ENCODE measurements around the gene C13orf42. TPM values are rescaled to one million over a fixed set of nuclear protein-coding genes. Genes with fewer than 3 reads are reported as not detected.

C13orf42 gene
- total and polyA plus RNA-seq, 10 of the 15 experiments (the other 5 are each of a cell fraction or from before 2014, with no cell fraction given) = not detected

DNA sequence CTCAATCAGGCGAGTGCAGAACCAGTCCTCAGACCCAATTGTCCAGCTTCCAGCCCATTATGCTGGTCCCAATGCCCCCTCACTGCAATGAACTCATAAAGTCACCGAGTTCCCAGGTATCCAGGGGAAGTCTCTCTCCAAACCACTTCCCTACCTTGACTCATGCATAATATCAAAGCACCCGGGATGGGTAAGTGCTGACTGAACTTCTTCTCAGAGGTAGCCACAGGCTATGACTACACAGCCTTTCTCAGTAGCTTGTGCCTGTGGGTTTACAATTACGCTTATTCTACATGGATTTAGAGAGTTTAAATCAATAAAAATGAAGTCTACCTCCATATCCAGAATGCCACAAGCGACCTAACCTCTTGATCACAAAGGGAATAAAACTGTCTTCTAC is 1.7 kb upstream of the C13orf42 start:
- no peak overlapping the region for H3K4me2 ChIP-seq (ENCODE audit: control insufficient read depth, insufficient read depth)
- FAIRE-seq (no peak), DNase-seq (ENCODE audit: low read depth, low spot score) (no peak), ATAC-seq (no peak)
- H3K79me2 ChIP-seq (ENCODE audit: control insufficient read depth, insufficient read depth, low read length) = no peaks in the 10 kb centered on the region
- ChIA-PET CTCF (no interaction called here), POLR2A (no interaction called here), SMC1A (ENCODE audit: uncharacterized antibody, unreplicated experiment) (interaction anchor here (1.3 kb wide), 1 partner anchor 13 kb away, joined by 5 read pairs; no protein-coding TSS in a partner anchor), RAD21 (ENCODE audit: unreplicated experiment) (no interaction called here)
- TF ChIP-seq TCF7 (IDR thresholded peaks at IDR 0.05; ENCODE audit: borderline replicate concordance) (no peak), USF2 (IDR thresholded peaks at IDR 0.05; ENCODE audit: borderline replicate concordance, low read depth, low read length) (no peak), STAT3 (IDR thresholded peaks at IDR 0.05; ENCODE audit: low read depth, low read length) (no peak), WRNIP1 (IDR thresholded peaks at IDR 0.05; ENCODE audit: borderline replicate concordance, low read depth, low read length) (no peak), MTA3 (IDR thresholded peaks at IDR 0.05; ENCODE audit: borderline replicate concordance, low read length) (no peak), POLR2AphosphoS5 (IDR thresholded peaks at IDR 0.05; ENCODE audit: low read length) (no peak), SIX5 (IDR thresholded peaks at IDR 0.05; ENCODE audit: low read depth, low read length, severe bottlenecking) (no peak), NKRF (conservative IDR thresholded peaks at IDR 0.05) (no peak), GABPA (IDR thresholded peaks at IDR 0.05; ENCODE audit: low read depth) (no peak), GATAD2B (conservative IDR thresholded peaks at IDR 0.05; ENCODE audit: low read depth) (no peak)
- TF ChIP-seq, protein P1, sequence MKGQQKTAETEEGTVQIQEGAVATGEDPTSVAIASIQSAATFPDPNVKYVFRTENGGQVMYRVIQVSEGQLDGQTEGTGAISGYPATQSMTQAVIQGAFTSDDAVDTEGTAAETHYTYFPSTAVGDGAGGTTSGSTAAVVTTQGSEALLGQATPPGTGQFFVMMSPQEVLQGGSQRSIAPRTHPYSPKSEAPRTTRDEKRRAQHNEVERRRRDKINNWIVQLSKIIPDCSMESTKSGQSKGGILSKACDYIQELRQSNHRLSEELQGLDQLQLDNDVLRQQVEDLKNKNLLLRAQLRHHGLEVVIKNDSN (IDR thresholded peaks at IDR 0.05; ENCODE audit: borderline replicate concordance, extremely low read length, insufficient read depth, low read depth, low read length) = no peak
- TF ChIP-seq, protein P2, sequence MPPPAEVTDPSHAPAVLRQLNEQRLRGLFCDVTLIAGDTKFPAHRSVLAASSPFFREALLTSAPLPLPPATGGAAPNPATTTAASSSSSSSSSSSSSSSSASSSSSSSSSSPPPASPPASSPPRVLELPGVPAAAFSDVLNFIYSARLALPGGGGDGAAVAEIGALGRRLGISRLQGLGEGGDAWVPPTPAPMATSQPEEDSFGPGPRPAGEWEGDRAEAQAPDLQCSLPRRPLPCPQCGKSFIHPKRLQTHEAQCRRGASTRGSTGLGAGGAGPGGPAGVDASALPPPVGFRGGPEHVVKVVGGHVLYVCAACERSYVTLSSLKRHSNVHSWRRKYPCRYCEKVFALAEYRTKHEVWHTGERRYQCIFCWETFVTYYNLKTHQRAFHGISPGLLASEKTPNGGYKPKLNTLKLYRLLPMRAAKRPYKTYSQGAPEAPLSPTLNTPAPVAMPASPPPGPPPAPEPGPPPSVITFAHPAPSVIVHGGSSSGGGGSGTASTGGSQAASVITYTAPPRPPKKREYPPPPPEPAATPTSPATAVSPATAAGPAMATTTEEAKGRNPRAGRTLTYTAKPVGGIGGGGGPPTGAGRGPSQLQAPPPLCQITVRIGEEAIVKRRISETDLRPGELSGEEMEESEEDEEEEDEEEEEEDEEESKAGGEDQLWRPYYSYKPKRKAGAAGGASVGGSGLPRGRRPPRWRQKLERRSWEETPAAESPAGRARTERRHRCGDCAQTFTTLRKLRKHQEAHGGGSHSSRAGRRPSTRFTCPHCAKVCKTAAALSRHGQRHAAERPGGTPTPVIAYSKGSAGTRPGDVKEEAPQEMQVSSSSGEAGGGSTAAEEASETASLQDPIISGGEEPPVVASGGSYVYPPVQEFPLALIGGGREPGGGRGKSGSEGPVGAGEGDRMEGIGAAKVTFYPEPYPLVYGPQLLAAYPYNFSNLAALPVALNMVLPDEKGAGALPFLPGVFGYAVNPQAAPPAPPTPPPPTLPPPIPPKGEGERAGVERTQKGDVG (CRISPR knock-in tag; IDR thresholded peaks at IDR 0.05) = no peak
- TF ChIP-seq, protein P3, sequence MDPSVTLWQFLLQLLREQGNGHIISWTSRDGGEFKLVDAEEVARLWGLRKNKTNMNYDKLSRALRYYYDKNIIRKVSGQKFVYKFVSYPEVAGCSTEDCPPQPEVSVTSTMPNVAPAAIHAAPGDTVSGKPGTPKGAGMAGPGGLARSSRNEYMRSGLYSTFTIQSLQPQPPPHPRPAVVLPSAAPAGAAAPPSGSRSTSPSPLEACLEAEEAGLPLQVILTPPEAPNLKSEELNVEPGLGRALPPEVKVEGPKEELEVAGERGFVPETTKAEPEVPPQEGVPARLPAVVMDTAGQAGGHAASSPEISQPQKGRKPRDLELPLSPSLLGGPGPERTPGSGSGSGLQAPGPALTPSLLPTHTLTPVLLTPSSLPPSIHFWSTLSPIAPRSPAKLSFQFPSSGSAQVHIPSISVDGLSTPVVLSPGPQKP (IDR thresholded peaks at IDR 0.05; ENCODE audit: low read depth, low read length) = no peak
- BruUV-seq (replicated peaks) = no TSS peak
- H3K9me3 ChIP-seq (replicated peaks; ENCODE audit: control insufficient read depth, insufficient read depth, low read length) = no peaks in the 10 kb centered on the region
- H3K9ac ChIP-seq (ENCODE audit: control insufficient read depth, insufficient read depth, low read length) = no peak overlapping the region
- H3K27ac ChIP-seq (ENCODE audit: control insufficient read depth, insufficient read depth) = no peak overlapping the region
- no peak overlapping the region for H3K4me3 ChIP-seq
- in situ Hi-C loops (cut with MboI) = no loop called here
- H3K36me3 ChIP-seq (ENCODE audit: control insufficient read depth in 2 of 2, insufficient read depth in 2 of 2, low read length in 1 of 2) = no peaks in the 10 kb centered on the region
- WGBS (ENCODE audit: insufficient coverage, insufficient replicate concordance, low lambda C conversion rate, missing lambda C conversion rate) = 6% methylated on average over 5 of the region's 5 CpGs
- peaks cover 0 to 1% of the 10 kb centered on the region in 2 experiments; a peak in 1 of 4 replicates for H3K27me3 ChIP-seq (replicated peaks in 1 of 2; ENCODE audit: control insufficient read depth in 2 of 2, insufficient read depth in 2 of 2, low read length in 1 of 2)
- no peak overlapping the region for H2AFZ ChIP-seq (ENCODE audit: control insufficient read depth, low read depth, low read length)
- H4K20me1 ChIP-seq (ENCODE audit: control insufficient read depth, insufficient read depth) = no peaks in the 10 kb centered on the region
- intact Hi-C loops (cut with micrococcal nuclease; ENCODE audit: unreplicated experiment) = no loop called here
- H3K4me1 ChIP-seq (ENCODE audit: control insufficient read depth, insufficient read depth, low read length) = no peaks in the 10 kb centered on the region

All from GM12878 (cell line).